Measurements from ENCODE around the gene LEPROT.

DNA sequence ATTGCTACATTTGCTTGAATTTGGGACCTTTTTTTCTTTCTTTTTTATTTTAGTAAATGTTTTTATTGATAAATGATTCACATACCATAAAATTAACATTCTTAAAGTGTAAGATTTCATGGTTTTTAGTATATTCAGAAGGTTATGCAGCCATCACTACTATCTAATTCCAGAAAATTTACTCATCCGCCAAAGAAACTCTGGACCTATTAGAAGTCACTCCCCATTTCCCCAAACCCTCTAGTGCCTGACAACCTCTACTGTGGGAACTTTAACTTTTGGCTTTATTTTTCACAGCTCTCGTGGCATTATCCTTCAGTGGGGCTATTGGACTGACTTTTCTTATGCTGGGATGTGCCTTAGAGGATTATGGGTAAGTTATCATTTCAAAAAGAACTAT is 4.5 kb downstream of the LEPROT start:
- TF ChIP-seq, protein P1, sequence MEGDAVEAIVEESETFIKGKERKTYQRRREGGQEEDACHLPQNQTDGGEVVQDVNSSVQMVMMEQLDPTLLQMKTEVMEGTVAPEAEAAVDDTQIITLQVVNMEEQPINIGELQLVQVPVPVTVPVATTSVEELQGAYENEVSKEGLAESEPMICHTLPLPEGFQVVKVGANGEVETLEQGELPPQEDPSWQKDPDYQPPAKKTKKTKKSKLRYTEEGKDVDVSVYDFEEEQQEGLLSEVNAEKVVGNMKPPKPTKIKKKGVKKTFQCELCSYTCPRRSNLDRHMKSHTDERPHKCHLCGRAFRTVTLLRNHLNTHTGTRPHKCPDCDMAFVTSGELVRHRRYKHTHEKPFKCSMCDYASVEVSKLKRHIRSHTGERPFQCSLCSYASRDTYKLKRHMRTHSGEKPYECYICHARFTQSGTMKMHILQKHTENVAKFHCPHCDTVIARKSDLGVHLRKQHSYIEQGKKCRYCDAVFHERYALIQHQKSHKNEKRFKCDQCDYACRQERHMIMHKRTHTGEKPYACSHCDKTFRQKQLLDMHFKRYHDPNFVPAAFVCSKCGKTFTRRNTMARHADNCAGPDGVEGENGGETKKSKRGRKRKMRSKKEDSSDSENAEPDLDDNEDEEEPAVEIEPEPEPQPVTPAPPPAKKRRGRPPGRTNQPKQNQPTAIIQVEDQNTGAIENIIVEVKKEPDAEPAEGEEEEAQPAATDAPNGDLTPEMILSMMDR (IDR thresholded peaks at IDR 0.05): no peak
- TF ChIP-seq POLR2A (IDR thresholded peaks at IDR 0.05; ENCODE audit: low read depth) (no peak), POLR2AphosphoS5 (IDR thresholded peaks at IDR 0.05) (no peak)
